H9 (cell line): Measurements from ENCODE around the gene FBXL13. TPM values are rescaled to one million over a fixed set of nuclear protein-coding genes. Genes with fewer than 3 reads are reported as not detected.

Experiments
- DNase-seq: peaks from one replicate; pipeline ENCODE4 v3.0.0-alpha.2; 2017
- H2AFZ ChIP-seq: one replicate; pipeline ENCODE4 v1.6.1; 2013; ENCODE audit warnings: mild to moderate bottlenecking, low read length, control low read depth, moderate library complexity
- H2AK5ac ChIP-seq: 2 replicates; pipeline ENCODE4 v1.6.1; 2013; ENCODE audit warnings: low read length, control low read depth, mixed read lengths; ENCODE audit not compliant: insufficient read length
- H2BK120ac ChIP-seq: one replicate; pipeline ENCODE4 v1.6.1; 2013; ENCODE audit warnings: low read depth, mild to moderate bottlenecking, low read length, control low read depth, inconsistent platforms; ENCODE audit not compliant: poor library complexity, severe bottlenecking
- H2BK12ac ChIP-seq: 2 replicates; pipeline ENCODE4 v1.6.1; 2013; ENCODE audit warnings: low read length, control low read depth, mixed read lengths, low read depth; ENCODE audit not compliant: insufficient read length
- H2BK15ac ChIP-seq: 2 replicates; pipeline ENCODE4 v1.6.1; 2013; ENCODE audit warnings: low read depth, low read length, control low read depth
- H2BK20ac ChIP-seq: one replicate; pipeline ENCODE4 v1.6.1; 2013; ENCODE audit warnings: low read depth, mild to moderate bottlenecking, low read length, control low read depth, inconsistent platforms; ENCODE audit not compliant: poor library complexity, severe bottlenecking
- H2BK5ac ChIP-seq: 2 replicates; pipeline ENCODE4 v1.6.1; 2013; ENCODE audit warnings: low read length, control low read depth, mixed read lengths; ENCODE audit not compliant: insufficient read length
- H3K14ac ChIP-seq: 2 replicates; pipeline ENCODE4 v1.6.1; 2013; ENCODE audit warnings: low read length, control low read depth; ENCODE audit not compliant: insufficient read depth
- H3K18ac ChIP-seq: 2 replicates; pipeline ENCODE4 v1.6.1; 2013; ENCODE audit warnings: low read depth, mild to moderate bottlenecking, mixed read lengths, low read length, control low read depth; ENCODE audit not compliant: insufficient read length
- H3K23ac ChIP-seq: 2 replicates; pipeline ENCODE4 v1.6.1; 2013; ENCODE audit warnings: low read length, control low read depth, mixed read lengths, low read depth; ENCODE audit not compliant: insufficient read length
- H3K23me2 ChIP-seq: 2 replicates; pipeline ENCODE4 v1.6.1; 2013; ENCODE audit warnings: low read depth, mild to moderate bottlenecking, mixed read lengths, low read length, control low read depth; ENCODE audit not compliant: insufficient read length, poor library complexity, severe bottlenecking
- H3K27ac ChIP-seq: 2 replicates; pipeline ENCODE4 v1.5.1; 2013; ENCODE audit warnings: low read length, control low read depth, mixed read lengths, low read depth; ENCODE audit not compliant: insufficient read length
- H3K27me3 ChIP-seq: 2 replicates; pipeline ENCODE4 v1.6.1; 2013; ENCODE audit warnings: low read length, control low read depth, inconsistent platforms; ENCODE audit not compliant: insufficient read depth
- H3K4ac ChIP-seq: 2 replicates; pipeline ENCODE4 v1.6.1; 2013; ENCODE audit warnings: low read depth, mild to moderate bottlenecking, control low read depth, inconsistent platforms, low read length, moderate library complexity
- H3K4me1 ChIP-seq: 2 replicates; pipeline ENCODE4 v1.6.1; 2013; ENCODE audit warnings: low read length, control low read depth, inconsistent platforms; ENCODE audit not compliant: insufficient read depth
- H3K4me2 ChIP-seq: 2 replicates; pipeline ENCODE4 v1.6.1; 2013; ENCODE audit warnings: low read length, control low read depth, mixed read lengths; ENCODE audit not compliant: insufficient read length, insufficient read depth
- H3K56ac ChIP-seq: 2 replicates; pipeline ENCODE4 v1.6.1; 2013; ENCODE audit warnings: low read depth, mild to moderate bottlenecking, mixed read lengths, low read length, control low read depth; ENCODE audit not compliant: insufficient read length
- H3K79me1 ChIP-seq: 2 replicates; pipeline ENCODE4 v1.6.1; 2013; ENCODE audit warnings: low read depth, mild to moderate bottlenecking, moderate library complexity, low read length, control low read depth, inconsistent platforms; ENCODE audit not compliant: insufficient read depth, poor library complexity, severe bottlenecking
- H3K79me2 ChIP-seq: 2 replicates; pipeline ENCODE4 v1.6.1; 2013; ENCODE audit warnings: low read length, control low read depth, inconsistent platforms; ENCODE audit not compliant: insufficient read depth
- H3K9ac ChIP-seq: 2 replicates; pipeline ENCODE4 v1.6.1; 2013; ENCODE audit warnings: low read length, control low read depth, mixed read lengths; ENCODE audit not compliant: insufficient read length; ENCODE audit errors: extremely low read depth
- H3K9me3 ChIP-seq: one replicate; pipeline ENCODE4 v1.6.1; 2013; ENCODE audit warnings: low read depth, low read length, inconsistent platforms; ENCODE audit not compliant: control insufficient read depth
- H3T11ph ChIP-seq: one replicate; pipeline ENCODE4 v1.6.1; 2013; ENCODE audit warnings: mild to moderate bottlenecking, low read length, control low read depth, inconsistent platforms
- H4K20me1 ChIP-seq: one replicate; pipeline ENCODE4 v1.6.1; 2013; ENCODE audit not compliant: control insufficient read depth, insufficient read length, insufficient read depth
- H4K5ac ChIP-seq: 2 replicates; pipeline ENCODE4 v1.6.1; 2013; ENCODE audit warnings: low read depth, mild to moderate bottlenecking, mixed read lengths, low read length, control low read depth; ENCODE audit not compliant: insufficient read length
- H4K8ac ChIP-seq: replicated peaks from 2 replicates; pipeline ENCODE4 v1.6.1; 2013; ENCODE audit warnings: low read length, control low read depth, mixed read lengths, low read depth; ENCODE audit not compliant: insufficient read length
- H4K91ac ChIP-seq: 2 replicates; pipeline ENCODE4 v1.6.1; 2013; ENCODE audit warnings: low read depth, mild to moderate bottlenecking, moderate library complexity, mixed read lengths, low read length, control low read depth; ENCODE audit not compliant: insufficient read length
- H3K27ac Mint-ChIP-seq, 3 experiments: 2 replicates in 2 of 3; 3 replicates in 1 of 3; pipeline ENCODE4 v1.8.0; 2020 to 2021; ENCODE audit warnings: mixed read lengths in 3 of 3, mild to moderate bottlenecking in 1 of 3, moderate library complexity in 1 of 3
- H3K27me3 Mint-ChIP-seq: 2 replicates; pipeline ENCODE4 v1.8.0; 2021; ENCODE audit warnings: low read depth, mild to moderate bottlenecking, moderate library complexity, mixed read lengths
- H3K36me3 Mint-ChIP-seq, 3 experiments: 2 replicates in 2 of 3; 3 replicates in 1 of 3; pipeline ENCODE4 v1.8.0; 2020 to 2021; ENCODE audit warnings: low read depth in 3 of 3, mixed read lengths in 3 of 3; ENCODE audit not compliant: insufficient read depth in 1 of 3
- H3K4me1 Mint-ChIP-seq, 2 experiments: 2 replicates each; pipeline ENCODE4 v1.8.0; 2020; ENCODE audit warnings: mixed read lengths in 2 of 2
- H3K4me3 Mint-ChIP-seq, 2 experiments: 2 replicates in 1 of 2; 3 replicates in 1 of 2; pipeline ENCODE4 v1.8.0; 2020 to 2021; ENCODE audit warnings: mild to moderate bottlenecking in 2 of 2, mixed read lengths in 2 of 2, moderate library complexity in 1 of 2
- H3K9me3 Mint-ChIP-seq, 2 experiments: 2 replicates in 1 of 2; 3 replicates in 1 of 2; pipeline ENCODE4 v1.8.0; 2020; ENCODE audit warnings: mild to moderate bottlenecking in 2 of 2, mixed read lengths in 2 of 2, moderate library complexity in 1 of 2
- WGBS: extraction: QIAGEN DNeasy Blood & Tissue Kit; methylation state at CpG from one replicate; pipeline ENCODE4 v1.1.7; 2013; ENCODE audit warnings: missing lambda C conversion rate, low lambda C conversion rate, mixed read lengths; ENCODE audit not compliant: insufficient read length; ENCODE audit errors: extremely low coverage; 5-methylcytosine and 5-hydroxymethylcytosine counted together
- total RNA-seq: library from RNA; stranded (reverse); gene quantifications from 2 replicates; pipeline ENCODE4 v1.2.1, GENCODE V29; 2021
- TF ChIP-seq, protein P1 (sequence below): fragments of 200-600 bp; sonication (generic); conservative IDR thresholded peaks from 3 replicates; pipeline ENCODE4 v1.8.0; 2021; ENCODE audit warnings: antibody characterized with exemption, mild to moderate bottlenecking

The FBXL13 gene
- total RNA-seq, 1 experiment from 2014 or later: 4.4 TPM

DNA sequence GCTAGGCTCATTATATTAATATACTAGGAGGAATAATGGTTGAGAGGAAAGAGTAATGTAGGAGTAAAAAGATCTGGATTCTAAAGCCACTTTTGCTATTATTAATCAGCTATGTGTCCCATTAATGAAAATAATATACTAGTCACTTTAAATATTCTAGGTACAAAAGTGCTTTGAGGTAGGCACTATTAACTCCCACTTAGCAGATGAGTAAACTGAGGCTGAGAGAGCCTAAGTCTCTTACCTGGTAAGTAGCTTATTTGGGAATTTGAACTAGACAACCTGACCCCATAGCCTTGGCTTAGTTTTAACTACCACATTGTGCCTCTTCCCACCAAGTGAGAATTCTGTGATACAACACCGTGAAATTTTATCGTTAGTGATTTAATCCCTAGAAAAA, 6.3 kb upstream of the FBXL13 start:
- Histone ChIP-seq H3K23me2 (no peaks in the 10 kb centered on the region), H3K4me1 (no peaks in the 10 kb centered on the region; the same call in 1 of the 2 replicates), H2BK20ac (no peak overlapping the region), H2BK5ac (no peak overlapping the region), H3K79me1 (no peaks in the 10 kb centered on the region), H3K9ac (no peak overlapping the region), H2BK12ac (no peak overlapping the region), H2BK120ac (no peak overlapping the region), H4K8ac (no peak overlapping the region), H3K18ac (no peak overlapping the region), H4K20me1 (no peaks in the 10 kb centered on the region), H3K4me2 (no peak overlapping the region), H2AFZ (no peak overlapping the region), H3K27me3 (no peaks in the 10 kb centered on the region), H4K91ac (no peak overlapping the region), H2BK15ac (no peak overlapping the region), H3K14ac (no peak overlapping the region), H3K56ac (no peak overlapping the region), H3K9me3 (no peaks in the 10 kb centered on the region), H4K5ac (no peak overlapping the region), H3K27ac (no peak overlapping the region), H3K79me2 (peaks cover 3% of the 10 kb centered on the region; the same call in 1 of the 2 replicates), H3K23ac (no peak overlapping the region), H3K4ac (no peak overlapping the region), H2AK5ac (no peak overlapping the region), H3T11ph (no peak overlapping the region)
- Mint-ChIP-seq H3K36me3 (peaks cover 10 to 33% (median 29%) of the 10 kb centered on the region in 3 experiments; a peak in 6 of 7 replicates), H3K27ac (no peak overlapping the region; a peak in 1 of 7 replicates), H3K9me3 (no peaks in the 10 kb centered on the region), H3K4me3 (no peak overlapping the region), H3K4me1 (peaks cover 12 to 19% of the 10 kb centered on the region in 2 experiments), H3K27me3 (no peaks in the 10 kb centered on the region)
- DNase-seq: no peak
- WGBS: no CpG with 5 or more reads among the region's 2 CpGs
- TF ChIP-seq, protein P1, sequence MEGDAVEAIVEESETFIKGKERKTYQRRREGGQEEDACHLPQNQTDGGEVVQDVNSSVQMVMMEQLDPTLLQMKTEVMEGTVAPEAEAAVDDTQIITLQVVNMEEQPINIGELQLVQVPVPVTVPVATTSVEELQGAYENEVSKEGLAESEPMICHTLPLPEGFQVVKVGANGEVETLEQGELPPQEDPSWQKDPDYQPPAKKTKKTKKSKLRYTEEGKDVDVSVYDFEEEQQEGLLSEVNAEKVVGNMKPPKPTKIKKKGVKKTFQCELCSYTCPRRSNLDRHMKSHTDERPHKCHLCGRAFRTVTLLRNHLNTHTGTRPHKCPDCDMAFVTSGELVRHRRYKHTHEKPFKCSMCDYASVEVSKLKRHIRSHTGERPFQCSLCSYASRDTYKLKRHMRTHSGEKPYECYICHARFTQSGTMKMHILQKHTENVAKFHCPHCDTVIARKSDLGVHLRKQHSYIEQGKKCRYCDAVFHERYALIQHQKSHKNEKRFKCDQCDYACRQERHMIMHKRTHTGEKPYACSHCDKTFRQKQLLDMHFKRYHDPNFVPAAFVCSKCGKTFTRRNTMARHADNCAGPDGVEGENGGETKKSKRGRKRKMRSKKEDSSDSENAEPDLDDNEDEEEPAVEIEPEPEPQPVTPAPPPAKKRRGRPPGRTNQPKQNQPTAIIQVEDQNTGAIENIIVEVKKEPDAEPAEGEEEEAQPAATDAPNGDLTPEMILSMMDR: no peak
